GM12891 (cell line): ENCODE results near the gene N4BP2L1.
"Not testable (repeated sequence)": the region's sequence is repeated elsewhere in the genome, so short reads cannot be mapped to it uniquely, and the experiment has no call there.

Experiments used
- DNase-seq: peaks from one replicate; pipeline ENCODE4 v3.0.0; 2011; ENCODE audit warnings: low spot score; ENCODE audit not compliant: insufficient read length
- FAIRE-seq: peaks from 2 replicates; lab custom pipeline; 2011; peaks lifted over from hg19 to GRCh38; lab: Jason Lieb, UNC
- POLR2A ChIP-seq: IDR thresholded peaks from 2 replicates; pipeline ENCODE4 v1.6.1; 2011; ENCODE audit warnings: low read depth, low read length, control low read depth
- SPI1 ChIP-seq: IDR thresholded peaks from 2 replicates; pipeline ENCODE4 v1.6.1; 2011; ENCODE audit warnings: low read depth, low read length, control low read depth

The N4BP2L1 gene

DNA sequence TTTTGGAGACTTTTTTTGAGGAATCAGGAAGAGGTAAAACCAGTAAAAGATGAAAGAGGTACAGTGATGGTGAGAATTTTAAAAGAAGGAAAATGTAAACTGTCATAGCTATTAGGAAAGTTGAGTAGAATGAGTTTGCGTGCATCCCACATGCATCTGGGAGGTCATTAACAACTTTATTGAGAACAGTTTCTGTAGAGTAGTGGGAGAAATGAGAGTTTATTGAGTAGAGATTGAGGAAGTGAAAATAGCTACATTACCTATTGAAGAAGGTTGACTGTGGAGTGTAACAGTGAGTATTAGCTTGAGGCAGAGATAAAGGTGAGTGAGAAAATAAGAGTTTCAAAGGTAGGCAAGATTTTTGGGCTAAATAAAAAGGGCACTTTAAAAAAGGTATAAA, 73.9 kb downstream of the N4BP2L1 start:
- DNase-seq (no peak), FAIRE-seq (peak; percentile 78)
- TF ChIP-seq POLR2A = no peak
- TF ChIP-seq SPI1 = peak; percentile 95

DNA sequence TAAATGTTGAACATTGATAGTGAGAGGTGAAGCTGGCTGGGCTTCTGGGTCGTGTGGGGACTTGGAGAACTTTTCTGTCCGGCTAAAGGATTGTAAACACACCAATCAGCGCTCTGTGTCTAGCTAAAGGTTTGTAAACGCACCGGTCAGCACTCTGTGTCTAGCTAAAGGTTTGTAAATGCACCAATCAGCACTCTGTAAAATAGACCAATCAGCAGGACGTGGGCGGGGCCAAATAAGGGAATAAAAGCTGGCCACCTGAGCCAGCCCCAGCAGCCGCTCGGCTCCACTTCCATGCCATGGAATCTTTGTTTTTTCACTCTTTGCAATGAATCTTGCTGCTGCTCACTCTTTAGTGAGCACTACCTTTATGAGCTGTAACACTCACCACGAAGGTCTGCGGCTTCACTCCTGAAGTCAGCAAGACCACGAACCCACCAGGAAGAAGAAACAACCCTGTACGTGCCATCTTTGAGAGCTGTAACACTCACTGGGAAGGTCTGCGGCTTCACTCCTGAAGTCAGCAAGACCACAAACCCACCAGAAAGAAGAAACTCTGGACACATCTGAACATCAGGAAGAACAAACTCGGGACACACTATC, 77.0 kb downstream of the N4BP2L1 start:
- DNase-seq, FAIRE-seq: not testable (repeated sequence)
